Panc1 (cell line): ENCODE measurements around the gene MOSMO.

Experiments used
- CTCF ChIP-seq: fragments of 450-650 bp; IDR thresholded peaks from 2 replicates; pipeline ENCODE4 v1.5.1; 2017; ENCODE audit warnings: mild to moderate bottlenecking
- POLR2AphosphoS5 ChIP-seq: IDR thresholded peaks from 2 replicates; pipeline ENCODE4 v1.6.1; 2012; ENCODE audit warnings: mild to moderate bottlenecking, low read depth, low read length, moderate library complexity
- REST ChIP-seq, 2 experiments: IDR thresholded peaks; 2 replicates each; pipeline ENCODE4 v1.6.1; 2011 to 2012; ENCODE audit warnings: low read depth in 2 of 2, control low read depth in 1 of 2, low read length in 1 of 2, mild to moderate bottlenecking in 1 of 2, moderate library complexity in 1 of 2; ENCODE audit not compliant: insufficient read depth in 1 of 2
- SIN3A ChIP-seq: IDR thresholded peaks from 2 replicates; pipeline ENCODE4 v1.6.1; 2012; ENCODE audit warnings: low read depth, mild to moderate bottlenecking, low read length, moderate library complexity, borderline replicate concordance; ENCODE audit not compliant: insufficient read depth
- TCF7L2 ChIP-seq: IDR thresholded peaks from 2 replicates; pipeline ENCODE4 v1.6.1; 2011; ENCODE audit warnings: mild to moderate bottlenecking, low read depth, low read length, inconsistent platforms

GRCh38 chr16:21997697-21998480 lies 10.0 kb upstream of the MOSMO start:
- TF ChIP-seq CTCF, result no peak
- TF ChIP-seq SIN3A, result no peak
- no peak for TF ChIP-seq POLR2AphosphoS5
- TF ChIP-seq REST (IDR thresholded peaks at IDR 0.05; ENCODE audit: insufficient read depth in 1 of 2, low read depth in 2 of 2, low read length in 1 of 2), result no peak
- TF ChIP-seq TCF7L2, result no peak
